GM10847 (cell line): ENCODE data around the gene FAM3B.

ENCODE experiments used
- POLR2A ChIP-seq: IDR thresholded peaks from 2 replicates; pipeline ENCODE4 v1.6.1; 2011; ENCODE audit not compliant: insufficient read length; ENCODE audit errors: extremely low read depth

The FAM3B gene

DNA sequence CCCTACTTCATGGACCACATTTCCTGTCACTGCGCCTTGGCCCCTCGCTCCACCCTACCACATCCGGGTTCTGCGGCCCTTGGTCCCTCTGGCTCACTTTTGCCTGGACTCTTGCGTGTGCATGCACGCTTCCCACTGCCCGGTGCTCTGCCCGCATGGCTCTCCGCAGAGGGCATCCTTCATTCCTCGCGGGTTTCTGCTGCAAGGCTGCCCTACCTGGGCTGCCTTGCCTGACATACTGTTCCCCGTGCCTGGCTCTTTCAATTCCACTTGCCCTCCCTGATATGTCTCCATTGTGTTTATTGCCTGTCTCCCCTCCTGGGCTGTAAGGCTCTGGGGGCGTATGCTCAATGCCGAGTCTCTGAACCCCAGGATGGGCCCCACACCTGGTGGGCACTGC lies 71.7 kb downstream of the FAM3B start:
- TF ChIP-seq POLR2A: no peak

DNA sequence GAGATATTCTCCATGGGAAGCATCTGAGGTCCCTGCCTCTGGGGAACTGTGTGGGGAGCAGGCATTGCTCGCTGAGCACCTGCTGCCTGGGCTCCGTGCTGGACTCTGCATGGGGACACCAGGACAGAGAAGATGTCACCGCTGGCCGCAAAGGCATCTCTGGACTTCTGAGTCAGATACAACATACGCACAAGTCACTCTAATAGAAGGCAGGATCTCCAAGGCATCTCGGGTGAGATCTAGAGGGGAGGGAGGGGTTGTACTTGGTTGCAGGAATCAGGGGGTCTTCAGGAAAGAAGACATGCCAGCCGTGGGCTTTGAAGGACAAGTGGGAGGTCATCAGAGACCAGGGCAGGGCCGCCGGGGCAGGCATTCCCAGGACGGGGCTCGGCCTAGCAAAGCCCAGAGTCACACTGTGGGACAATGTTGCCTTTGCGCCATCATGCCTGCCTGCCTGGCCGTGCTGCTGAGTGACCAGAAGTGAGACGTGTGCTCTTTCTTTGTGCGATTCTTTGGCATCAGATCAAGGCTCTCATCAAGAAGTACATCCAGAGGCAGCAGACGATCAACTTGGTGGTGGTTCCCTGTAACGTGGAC lies 73.5 kb downstream of the FAM3B start:
- TF ChIP-seq POLR2A: no peak

DNA sequence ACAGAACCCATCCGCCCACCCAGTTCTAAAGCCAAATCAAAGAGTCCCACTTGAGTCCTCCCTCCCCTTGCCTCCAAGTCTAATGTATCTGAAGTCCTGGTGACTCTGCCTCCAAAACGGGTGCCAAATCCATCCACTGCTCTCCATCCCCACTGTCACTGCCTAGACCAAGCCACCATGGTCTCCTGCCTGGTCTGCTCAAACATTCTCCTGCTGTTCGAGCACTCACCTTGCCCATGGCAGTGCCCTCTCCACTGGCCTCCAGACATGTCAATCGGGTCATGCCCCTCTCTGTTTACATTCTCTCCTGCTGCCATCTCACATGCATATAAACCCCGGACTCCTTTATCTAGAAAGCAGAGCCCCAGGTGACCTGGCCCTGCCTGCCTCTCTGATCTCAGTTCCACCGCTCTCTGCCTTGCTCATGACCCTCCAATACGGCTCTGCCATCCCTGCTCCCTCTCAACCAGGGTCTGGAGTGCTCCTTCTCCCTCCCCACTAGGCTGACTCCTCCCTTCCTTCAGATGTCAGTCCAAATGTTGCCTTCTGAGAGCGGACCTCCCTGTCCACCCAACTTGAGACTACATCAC lies 77.4 kb downstream of the FAM3B start:
- no peak for TF ChIP-seq POLR2A

DNA sequence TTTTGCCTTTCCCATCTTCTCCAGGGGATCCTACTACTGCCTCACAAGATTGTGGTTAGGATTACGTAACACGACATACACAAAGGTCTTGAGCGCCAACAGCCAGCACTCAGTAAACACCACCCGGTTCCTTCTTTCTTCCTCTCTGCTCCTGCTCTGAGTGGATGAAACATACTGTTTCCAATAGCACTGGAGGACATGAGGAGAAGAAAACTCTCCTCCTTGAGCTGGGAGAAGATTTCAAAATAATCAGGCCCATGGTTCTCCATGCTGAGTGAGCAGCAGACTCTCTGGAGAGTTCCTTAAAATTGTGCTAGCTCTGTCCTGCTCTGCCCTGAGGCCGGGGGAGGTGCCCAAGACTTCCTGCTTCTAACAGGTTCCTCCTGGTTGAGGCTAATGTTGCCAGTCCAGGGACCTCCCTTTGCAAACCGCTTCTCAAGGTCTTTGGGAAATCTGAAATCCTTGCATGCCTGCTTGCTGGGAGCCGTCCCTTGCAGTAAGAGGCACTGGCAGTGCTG lies 80.0 kb downstream of the FAM3B start:
- TF ChIP-seq POLR2A: no peak

DNA sequence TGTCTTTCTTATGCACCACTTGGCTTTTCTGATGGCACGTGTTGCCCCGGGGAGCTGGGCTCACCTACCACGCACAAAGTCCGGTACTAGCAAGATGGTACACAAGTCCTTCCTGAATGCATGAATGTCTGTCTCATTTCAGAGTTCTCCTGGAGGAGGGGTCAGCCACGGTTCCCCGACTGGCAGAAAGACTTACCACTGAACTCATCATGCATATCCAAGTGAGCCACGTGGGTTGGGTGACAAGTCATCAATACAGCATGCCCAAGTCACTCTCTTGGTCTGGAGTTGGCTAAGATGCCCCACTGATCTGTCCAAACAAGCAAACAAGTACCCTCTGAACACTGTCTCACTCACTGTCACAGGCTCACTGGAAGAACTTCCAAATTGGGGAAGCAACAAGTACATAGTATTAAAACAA lies 80.9 kb downstream of the FAM3B start:
- no peak for TF ChIP-seq POLR2A

- TF ChIP-seq POLR2A: no peak
Observed at GRCh38 chr21:41398251-41398650, 81.7 kb downstream of the FAM3B start.

DNA sequence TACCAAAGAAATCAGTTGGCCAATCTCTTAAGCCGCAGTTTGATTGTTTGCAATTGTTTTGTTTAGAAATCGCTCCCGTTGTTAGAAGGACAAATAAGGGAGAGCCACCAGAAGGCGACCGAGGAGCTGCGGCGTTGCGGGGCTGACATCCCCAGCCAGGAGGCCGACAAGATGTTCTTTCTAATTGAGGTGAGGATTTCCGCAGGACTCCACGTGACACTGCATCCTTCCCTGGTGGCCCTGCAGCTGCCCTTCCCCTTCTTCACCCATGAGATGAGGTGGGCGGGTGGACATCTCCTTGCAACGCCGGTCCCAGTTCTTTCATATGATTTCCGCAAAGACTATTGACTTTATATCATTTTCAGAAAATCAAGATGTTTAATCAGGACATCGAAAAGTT lies 82.2 kb downstream of the FAM3B start:
- no peak for TF ChIP-seq POLR2A

- no peak for TF ChIP-seq POLR2A
Observed at GRCh38 chr21:41399246-41399800, 82.7 kb downstream of the FAM3B start.

- no peak for TF ChIP-seq POLR2A
Observed at GRCh38 chr21:41402231-41402630, 85.6 kb downstream of the FAM3B start.

GRCh38 chr21:41402796-41403195 lies 86.2 kb downstream of the FAM3B start:
- no peak for TF ChIP-seq POLR2A

DNA sequence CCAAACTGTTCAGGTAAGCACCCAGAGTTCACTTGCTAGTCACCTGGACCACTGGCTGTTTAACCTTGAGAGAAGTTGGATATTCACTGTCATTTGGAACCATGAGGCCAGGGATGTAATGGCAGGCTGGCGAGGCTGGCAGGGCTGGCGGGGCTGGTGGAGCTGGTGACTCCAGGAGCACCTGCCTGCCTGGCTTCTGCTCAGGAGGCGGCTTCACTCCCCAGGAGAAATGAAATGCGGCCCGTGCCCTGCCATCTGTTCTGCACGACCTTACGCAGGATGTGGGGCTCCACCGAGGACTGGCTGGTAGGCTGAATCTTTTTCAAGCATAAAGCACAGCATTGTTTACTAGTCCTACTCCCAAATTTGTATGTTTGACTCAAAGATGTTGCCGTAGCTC lies 86.7 kb downstream of the FAM3B start:
- TF ChIP-seq POLR2A: no peak

GRCh38 chr21:41403966-41404365 lies 87.4 kb downstream of the FAM3B start:
- TF ChIP-seq POLR2A: no peak

DNA sequence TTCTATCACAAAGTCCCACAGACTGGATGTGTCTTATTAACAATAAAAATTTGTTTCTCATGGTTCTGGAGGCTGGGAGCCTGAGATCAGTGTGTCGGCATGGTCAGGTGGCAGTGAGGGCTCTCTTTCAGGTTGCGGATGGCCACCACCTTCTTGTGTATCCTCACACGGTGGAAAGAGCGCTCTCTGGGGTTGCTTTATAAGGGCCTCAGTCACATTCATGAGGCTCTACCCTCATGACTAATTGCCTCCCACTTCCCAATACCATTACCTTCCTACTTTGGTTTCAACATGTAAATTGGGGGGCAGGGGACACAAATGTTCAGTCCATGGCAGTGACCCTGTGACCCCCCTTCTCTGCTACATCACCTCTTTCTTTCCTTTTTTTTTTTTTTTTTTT lies 88.7 kb downstream of the FAM3B start:
- no peak for TF ChIP-seq POLR2A

GRCh38 chr21:41406340-41406739 lies 89.7 kb downstream of the FAM3B start:
- TF ChIP-seq POLR2A: no peak
